OCI-LY7 (cell line): ENCODE measurements around the gene NCAPD3. TPM values are rescaled to one million over a fixed set of nuclear protein-coding genes. Genes with fewer than 3 reads are reported as not detected.
"Not testable (repeated sequence)": the region's sequence is repeated elsewhere in the genome, so short reads cannot be mapped to it uniquely, and the experiment has no call there.

Source experiments
- BruUV-seq: library from RNA; stranded (reverse); fragments of 400-500 nt; replicated peaks from 2 replicates; lab custom pipeline; 2021; lab: Mats Ljungman, UMichigan
- CTCF ChIA-PET: fragments of 300-600 bp; sonication (Branson Sonifier 250); formaldehyde crosslinking; loops from one replicate; lab custom pipeline; 2022; ENCODE audit warnings: antibody characterized with exemption; ENCODE audit not compliant: unreplicated experiment; lab: Charles Lee
- POLR2A ChIA-PET: fragments of 300-600 bp; sonication (Branson Sonifier 250); formaldehyde crosslinking; loops from one replicate; lab custom pipeline; 2022; ENCODE audit warnings: antibody characterized with exemption; lab: Charles Lee
- DNase-seq: peaks from one replicate; pipeline ENCODE4 v3.0.0-alpha.2; 2015; ENCODE audit warnings: low spot score
- H2AFZ ChIP-seq: fragments of 200-600 bp; sonication (generic), shearing (Covaris generic); 2 replicates; pipeline ENCODE4 v1.6.1; 2014; ENCODE audit warnings: mild to moderate bottlenecking, antibody characterized with exemption, low read length, moderate library complexity
- H3K27ac ChIP-seq: fragments of 200-600 bp; sonication (generic); 2 replicates; pipeline ENCODE4 v1.5.1; 2014; ENCODE audit warnings: mixed run types, low read depth, mild to moderate bottlenecking, moderate library complexity, low read length, inconsistent platforms; ENCODE audit not compliant: poor library complexity, severe bottlenecking
- H3K36me3 ChIP-seq: fragments of 200-600 bp; sonication (generic); 2 replicates; pipeline ENCODE4 v1.6.1; 2014; ENCODE audit warnings: mild to moderate bottlenecking, antibody characterized with exemption, low read length, moderate library complexity, mixed read lengths; ENCODE audit not compliant: insufficient read depth
- H3K4me1 ChIP-seq: fragments of 200-600 bp; sonication (generic); 2 replicates; pipeline ENCODE4 v1.5.1; 2014; ENCODE audit warnings: mild to moderate bottlenecking, low read length; ENCODE audit not compliant: insufficient read depth, poor library complexity, severe bottlenecking
- H3K4me2 ChIP-seq: fragments of 200-600 bp; sonication (generic); 2 replicates; pipeline ENCODE4 v1.6.1; 2014; ENCODE audit warnings: mild to moderate bottlenecking, low read length
- H3K4me3 ChIP-seq: fragments of 200-600 bp; sonication (generic); 2 replicates; pipeline ENCODE4 v1.5.1; 2014; ENCODE audit warnings: mild to moderate bottlenecking, low read depth, low read length; ENCODE audit not compliant: poor library complexity, severe bottlenecking
- H3K79me2 ChIP-seq: fragments of 200-600 bp; sonication (generic); 2 replicates; pipeline ENCODE4 v1.6.1; 2016; ENCODE audit warnings: low read depth, mild to moderate bottlenecking, low read length, moderate library complexity, mixed read lengths; ENCODE audit not compliant: insufficient read depth
- H3K9me2 ChIP-seq: fragments of 200-600 bp; sonication (generic); 2 replicates; pipeline ENCODE4 v1.6.1; 2016; ENCODE audit warnings: mild to moderate bottlenecking, low read length, mixed read lengths; ENCODE audit not compliant: insufficient read depth
- H3K9me3 ChIP-seq: fragments of 200-600 bp; sonication (generic); 2 replicates; pipeline ENCODE4 v1.6.1; 2014; ENCODE audit warnings: mild to moderate bottlenecking, mixed run types, low read length, mixed read lengths
- H4K20me1 ChIP-seq: fragments of 200-600 bp; sonication (generic); 2 replicates; pipeline ENCODE4 v1.6.1; 2014; ENCODE audit warnings: mild to moderate bottlenecking, antibody characterized with exemption, low read length, moderate library complexity, mixed read lengths; ENCODE audit not compliant: insufficient read depth
- CTCF ChIP-seq: fragments of 200-600 bp; sonication (generic); conservative IDR thresholded peaks from 2 replicates; pipeline ENCODE4 v1.5.1; 2014; ENCODE audit warnings: mild to moderate bottlenecking, antibody characterized with exemption, low read length, moderate library complexity, mixed read lengths
- EZH2phosphoT487 ChIP-seq: fragments of 200-600 bp; sonication (generic); IDR thresholded peaks from 2 replicates; pipeline ENCODE4 v1.6.1; 2018; ENCODE audit warnings: low read depth, borderline replicate concordance, mild to moderate bottlenecking, mixed run types, antibody characterized with exemption, low read length, moderate library complexity, mixed read lengths
- intact Hi-C: fragments of 100-400 bp; cut with micrococcal nuclease; formaldehyde crosslinking; loops from one replicate; pipeline ENCODE4 v1.10.0; 2022; ENCODE audit not compliant: unreplicated experiment
- total RNA-seq, 2 experiments: library from RNA; depleted of rRNA in 1 of 2; stranded (reverse); fragments of >200 nt in 1 of 2; shearing (Covaris generic) in 1 of 2; gene quantifications; 2 replicates each; pipeline ENCODE4 v1.2.3, GENCODE V29; 2014 to 2022

NCAPD3 gene
- total RNA-seq, 2 experiments from 2014 or later, result 89.1 to 112 TPM

- H4K20me1 ChIP-seq, result peaks cover 12% of the 10 kb centered on the region; the same call in 1 of the 2 replicates
- no peak overlapping the region for H3K27ac ChIP-seq
- no peak for DNase-seq
- H3K79me2 ChIP-seq, result no peaks in the 10 kb centered on the region; the same call in 1 of the 2 replicates
- intact Hi-C loops, result no loop called here
- CTCF ChIA-PET, result no interaction called here
- POLR2A ChIA-PET, result interaction anchor here (1.5 kb wide), 1 partner anchor 10 kb away, joined by 5 read pairs; no protein-coding TSS in a partner anchor
- no peaks in the 10 kb centered on the region for H3K9me2 ChIP-seq
- peaks cover 8% of the 10 kb centered on the region for H3K4me1 ChIP-seq
- no peak overlapping the region for H3K4me2 ChIP-seq
- H2AFZ ChIP-seq, result no peak overlapping the region
- TF ChIP-seq EZH2phosphoT487, result no peak
- no peak for TF ChIP-seq CTCF
- no peaks in the 10 kb centered on the region for H3K9me3 ChIP-seq
- H3K4me3 ChIP-seq, result no peak overlapping the region
- no TSS peak for BruUV-seq
- H3K36me3 ChIP-seq, result peaks cover 96% of the 10 kb centered on the region
Measured at GRCh38 chr11:134196756-134197155, 27.0 kb downstream of the NCAPD3 start.

- H3K4me3 ChIP-seq, intact Hi-C loops, CTCF ChIA-PET, H3K4me2 ChIP-seq, H3K27ac ChIP-seq, H4K20me1 ChIP-seq, H3K9me2 ChIP-seq, H2AFZ ChIP-seq, BruUV-seq, DNase-seq, H3K4me1 ChIP-seq, H3K79me2 ChIP-seq: not testable (repeated sequence)
- POLR2A ChIA-PET, result interaction anchor here (0.6 kb wide), 1 partner anchor 91 kb away, joined by 3 read pairs; no protein-coding TSS in a partner anchor
- H3K9me3 ChIP-seq, result peaks cover 32% of the 10 kb centered on the region
- peaks cover 99% of the 10 kb centered on the region for H3K36me3 ChIP-seq
Measured at GRCh38 chr11:134188092-134188491, 35.7 kb downstream of the NCAPD3 start.

- intact Hi-C loops, result no loop called here
- Histone ChIP-seq H3K4me2 (no peak overlapping the region), H2AFZ (no peak overlapping the region), H3K27ac (no peak overlapping the region), H3K9me2 (no peaks in the 10 kb centered on the region), H3K79me2 (no peaks in the 10 kb centered on the region), H3K4me1 (no peaks in the 10 kb centered on the region), H3K36me3 (peaks cover 100% of the 10 kb centered on the region), H4K20me1 (no peaks in the 10 kb centered on the region; the same call in 1 of the 2 replicates), H3K9me3 (no peaks in the 10 kb centered on the region), H3K4me3 (no peak overlapping the region)
- ChIA-PET POLR2A (no interaction called here), CTCF (no interaction called here)
- DNase-seq, result no peak
- no TSS peak for BruUV-seq
- TF ChIP-seq EZH2phosphoT487 (no peak), CTCF (no peak)
Measured at GRCh38 chr11:134181707-134182106, 42.1 kb downstream of the NCAPD3 start.
